Stimulated activated CD4-positive, alpha-beta T cell treated with anti-CD3 and anti-CD28 coated beads, Interleukin-1b, Interleukin-23, amount 100 ng/mL, for 48 hours (primary cell): Measurements from ENCODE around the gene ABCB6.
"Not testable (repeated sequence)": the region's sequence is repeated elsewhere in the genome, so short reads cannot be mapped to it uniquely, and the experiment has no call there.

Source experiments
- DNase-seq: peaks from one replicate; pipeline ENCODE4 v3.0.0-alpha.2; 2020

The ABCB6 gene

GRCh38 chr2:219218732-219219701, at the start of gene ABCB6:
Gene ABCB6, minus strand, starts transcription at chr2:219218958. Its CDS starts 285 bp downstream, at chr2:219218673.
- peak; percentile 91 for DNase-seq

GRCh38 chr2:219268294-219268693, 49.5 kb upstream of the ABCB6 start:
- no peak for DNase-seq

- DNase-seq, result no peak
These were observed 48.1 kb upstream of the ABCB6 start for GRCh38 chr2:219266886-219267285.

GRCh38 chr2:219266232-219266631, 47.5 kb upstream of the ABCB6 start:
- DNase-seq, result no peak

GRCh38 chr2:219261024-219261855, 42.5 kb upstream of the ABCB6 start:
- no peak for DNase-seq

- DNase-seq, result not testable (repeated sequence)
These were observed 40.2 kb upstream of the ABCB6 start for GRCh38 chr2:219258942-219259341.

GRCh38 chr2:219254590-219255201, 35.9 kb upstream of the ABCB6 start:
- peak; percentile 57 for DNase-seq

- peak; percentile 88 for DNase-seq
These were observed 35.2 kb upstream of the ABCB6 start, which contains the start of gene TUBA4A for GRCh38 chr2:219253753-219254589. Gene TUBA4A, minus strand, starts transcription at chr2:219253918. Its CDS starts 60 bp downstream, at chr2:219253858.

- peak; percentile 56 for DNase-seq
These were observed 34.4 kb upstream of the ABCB6 start, which contains the start of gene TUBA4B for GRCh38 chr2:219252900-219253752. Gene TUBA4B, plus strand, starts transcription at chr2:219253243. Its CDS starts 165 bp downstream, at chr2:219253408.

GRCh38 chr2:219252570-219252899, 33.8 kb upstream of the ABCB6 start:
- no peak for DNase-seq

- DNase-seq, result peak; percentile 42
These were observed 33.3 kb upstream of the ABCB6 start for GRCh38 chr2:219252084-219252483.

- no peak for DNase-seq
These were observed 32.9 kb upstream of the ABCB6 start for GRCh38 chr2:219251656-219252055.

GRCh38 chr2:219250049-219250781, 31.5 kb upstream of the ABCB6 start:
- DNase-seq, result no peak

GRCh38 chr2:219249203-219249980, 30.6 kb upstream of the ABCB6 start:
- peak; percentile 37 for DNase-seq

- DNase-seq, result no peak
These were observed 30.1 kb upstream of the ABCB6 start for GRCh38 chr2:219248845-219249202.

- DNase-seq, result peak; percentile 70
These were observed 29.2 kb upstream of the ABCB6 start for GRCh38 chr2:219247678-219248642.

GRCh38 chr2:219246559-219246958, 27.8 kb upstream of the ABCB6 start:
- DNase-seq, result no peak

- DNase-seq, result no peak
These were observed 27.1 kb upstream of the ABCB6 start for GRCh38 chr2:219245899-219246230.
